HG03521 (cell line): ENCODE measurements around the gene CSNK2A2.

Experiments used
- ATAC-seq: cut with Tn5 transposase; IDR thresholded peaks from one replicate; pipeline ENCODE4 v1.9.1; 2021; ENCODE audit warnings: mild to moderate bottlenecking, moderate library complexity; ENCODE audit not compliant: unreplicated experiment

The CSNK2A2 gene

DNA sequence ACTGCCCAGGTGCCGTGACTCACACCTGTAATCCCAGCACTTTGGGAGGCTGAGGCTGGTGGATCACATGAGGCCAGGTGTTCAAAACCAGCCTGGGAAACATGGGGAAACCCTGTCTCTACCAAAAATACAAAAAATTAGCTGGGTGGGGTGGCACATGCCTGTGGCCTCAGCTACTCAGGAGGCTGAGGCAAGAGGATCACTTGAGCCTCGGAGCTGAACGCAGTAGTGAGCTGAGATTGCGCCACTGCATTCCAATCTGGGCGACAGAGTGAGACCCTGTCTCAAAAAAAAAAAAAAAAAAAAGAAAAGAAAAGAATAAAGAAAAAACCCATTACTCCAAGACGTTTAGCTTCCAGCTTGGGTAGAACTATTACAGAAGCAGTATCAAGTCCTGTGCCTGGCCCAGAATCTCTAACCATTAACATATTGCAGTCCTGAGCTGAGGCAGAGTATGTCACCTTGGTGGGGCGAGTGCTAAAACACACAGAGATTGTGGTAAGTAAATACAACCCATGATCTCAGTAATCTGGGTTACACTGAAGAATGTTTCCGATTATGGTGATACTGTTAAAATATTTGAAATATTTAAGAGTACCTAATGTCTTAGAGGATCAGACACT, 45.5 kb downstream of the CSNK2A2 start:
- ATAC-seq, result no peak

DNA sequence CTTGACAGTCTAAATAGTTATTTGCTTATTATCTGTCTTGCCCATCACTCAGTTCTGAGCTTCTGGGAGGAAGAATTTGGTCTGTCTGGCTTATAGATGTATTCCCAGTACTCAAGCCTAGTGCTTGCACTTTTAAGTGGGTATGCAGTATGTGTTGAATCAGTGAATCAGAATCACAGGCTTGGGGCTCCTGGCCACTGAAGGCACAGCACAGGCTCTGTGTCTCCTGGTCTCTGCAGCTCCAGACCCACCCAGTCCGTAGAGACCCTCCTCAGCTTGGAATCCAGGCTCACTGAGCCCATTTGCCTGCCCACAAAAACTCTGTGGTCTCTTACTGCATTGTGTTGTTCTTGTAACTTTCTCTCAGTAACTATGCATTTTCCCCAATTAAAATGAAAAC, 49.4 kb downstream of the CSNK2A2 start:
- no peak for ATAC-seq

DNA sequence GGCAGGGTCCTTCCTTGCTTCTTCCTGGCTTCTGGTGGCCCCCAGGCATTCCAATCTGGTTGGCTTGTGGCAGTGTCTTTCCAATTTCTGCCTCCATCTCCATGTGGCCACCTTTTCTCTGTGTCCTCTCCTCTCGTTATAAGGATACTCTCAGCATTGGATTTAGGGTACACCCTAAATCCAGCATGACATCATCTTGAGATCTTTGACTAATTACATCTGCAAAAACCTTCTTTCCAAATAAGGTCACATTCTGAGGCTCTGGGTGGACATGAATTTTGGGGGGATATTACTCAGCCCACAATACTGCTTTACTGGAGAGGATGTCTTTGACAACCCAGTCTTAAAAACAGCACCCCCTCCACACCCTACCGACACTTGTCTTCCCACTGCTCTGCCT, 49.8 kb downstream of the CSNK2A2 start:
- ATAC-seq, result no peak

DNA sequence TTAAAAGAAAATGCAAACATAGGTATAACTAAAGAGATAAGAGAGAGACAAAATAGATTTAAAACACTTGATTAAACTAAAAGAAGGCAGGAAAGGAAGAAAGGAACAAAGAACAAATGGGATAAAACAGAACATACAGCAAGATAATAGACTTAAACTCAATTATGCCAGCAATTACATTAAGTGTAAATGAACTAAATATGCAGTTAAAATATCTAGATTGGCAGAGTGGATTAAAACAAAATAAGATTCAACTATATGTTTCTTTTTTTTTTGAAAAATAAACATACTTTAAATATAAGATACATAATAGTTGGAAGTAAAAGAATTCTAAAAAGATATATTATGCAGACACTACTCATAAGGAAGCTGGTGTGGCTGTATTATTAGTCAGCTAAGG, 59.1 kb downstream of the CSNK2A2 start:
- ATAC-seq, result no peak

DNA sequence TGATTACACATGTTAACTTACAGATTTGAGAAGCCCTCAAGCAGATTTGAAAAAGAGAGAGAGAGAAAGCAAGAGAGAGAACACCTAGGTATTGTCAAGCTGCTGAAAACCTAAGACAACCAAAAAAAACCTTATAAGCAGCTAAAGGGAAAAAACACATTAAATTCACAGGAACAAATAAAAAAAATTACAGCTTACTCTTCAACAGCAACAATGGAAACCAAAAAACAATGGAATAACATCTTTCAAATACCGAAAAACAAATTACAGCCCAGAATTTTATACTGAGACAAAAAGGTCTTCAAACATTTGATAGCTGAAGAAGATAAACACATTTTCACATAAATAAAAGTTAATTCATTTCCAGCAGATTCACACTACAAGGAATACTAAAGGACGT, 60.3 kb downstream of the CSNK2A2 start:
- ATAC-seq, result no peak

DNA sequence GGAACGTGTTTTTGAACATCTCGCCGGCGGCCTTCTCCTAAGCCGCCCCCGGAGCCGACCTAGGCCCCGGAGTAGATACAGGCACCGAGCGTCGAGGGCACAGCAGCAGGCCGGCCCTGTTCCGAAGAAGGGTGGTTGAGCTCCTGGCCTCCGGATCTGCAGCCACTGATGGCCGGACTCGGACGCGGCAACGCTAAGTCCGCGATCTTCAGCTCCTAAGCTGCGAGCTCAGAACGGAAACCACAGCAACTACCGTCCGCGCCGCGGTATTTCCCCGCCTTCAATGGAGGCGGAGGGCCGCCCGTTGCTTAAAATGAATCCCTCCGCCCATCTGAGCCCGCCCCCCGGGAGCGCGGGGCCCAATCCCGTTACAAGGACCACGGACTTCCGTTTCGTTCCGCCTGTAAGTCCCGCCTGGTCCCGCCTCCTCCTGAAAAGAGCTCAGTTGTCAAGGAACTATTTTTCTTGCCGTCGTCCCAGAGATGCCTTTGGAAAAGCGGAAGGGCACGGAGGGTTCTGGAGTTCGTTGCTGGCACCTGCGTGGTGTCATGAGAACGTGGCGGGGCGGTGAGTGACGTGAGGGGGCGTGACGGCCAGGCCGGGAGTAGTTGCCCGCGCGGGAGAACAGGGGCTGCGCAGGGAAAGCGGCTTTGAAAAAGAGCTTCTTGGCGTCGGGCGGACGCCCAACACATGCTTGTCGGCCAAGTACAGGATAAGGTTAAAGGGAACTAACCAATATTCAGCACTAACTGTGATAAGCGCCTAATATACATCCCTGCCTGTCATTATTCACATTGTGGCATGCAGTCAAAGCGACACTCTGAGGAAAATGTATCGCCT, 68.6 kb downstream of the CSNK2A2 start, which contains the start of gene CFAP20:
CFAP20 (minus strand) TSS at position 285 of the 840 bp plus-strand sequence; CDS start at position 19, 266 bp downstream.
- ATAC-seq, result peak; percentile 81

DNA sequence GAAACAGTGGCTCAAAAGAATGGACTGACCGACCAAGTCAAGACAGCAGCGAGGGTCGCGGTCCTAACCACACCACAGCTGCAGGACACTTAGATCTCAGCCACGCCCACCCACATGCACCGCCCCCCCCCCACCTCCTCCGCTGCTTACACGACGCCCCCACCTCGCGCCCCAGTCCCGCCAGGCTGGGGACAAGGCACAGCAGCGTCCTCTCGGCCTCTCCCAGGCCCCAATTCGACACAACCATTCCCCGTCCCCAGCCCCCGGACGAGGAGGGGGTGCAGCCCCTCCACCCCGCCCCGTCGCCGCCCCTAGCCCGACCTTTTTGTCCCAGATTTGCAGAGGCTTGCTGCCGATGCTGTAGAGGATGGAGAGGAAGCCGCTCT, 69.2 kb downstream of the CSNK2A2 start:
- peak; percentile 6 for ATAC-seq

DNA sequence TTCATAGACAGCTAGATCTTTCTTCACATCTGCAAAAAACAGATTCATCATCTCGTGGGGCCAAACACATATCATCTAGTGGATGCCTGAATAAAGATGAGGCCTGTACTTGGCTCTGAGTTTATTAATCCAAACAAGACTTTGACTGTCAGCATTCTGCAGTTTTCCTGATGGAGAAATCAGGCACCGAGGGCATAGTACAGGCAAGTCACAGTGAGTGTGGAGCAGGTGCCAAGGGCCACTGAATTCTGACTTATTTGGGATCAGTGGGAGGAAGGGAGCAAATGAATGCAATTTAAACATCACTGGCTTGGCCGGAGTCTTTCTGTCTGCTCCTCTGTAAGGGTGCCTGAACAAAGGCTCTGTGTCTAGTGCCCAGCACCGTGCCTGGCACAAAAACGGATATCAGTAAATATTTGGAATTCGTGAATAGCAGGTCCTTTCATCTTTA, 69.7 kb downstream of the CSNK2A2 start:
- ATAC-seq, result no peak

DNA sequence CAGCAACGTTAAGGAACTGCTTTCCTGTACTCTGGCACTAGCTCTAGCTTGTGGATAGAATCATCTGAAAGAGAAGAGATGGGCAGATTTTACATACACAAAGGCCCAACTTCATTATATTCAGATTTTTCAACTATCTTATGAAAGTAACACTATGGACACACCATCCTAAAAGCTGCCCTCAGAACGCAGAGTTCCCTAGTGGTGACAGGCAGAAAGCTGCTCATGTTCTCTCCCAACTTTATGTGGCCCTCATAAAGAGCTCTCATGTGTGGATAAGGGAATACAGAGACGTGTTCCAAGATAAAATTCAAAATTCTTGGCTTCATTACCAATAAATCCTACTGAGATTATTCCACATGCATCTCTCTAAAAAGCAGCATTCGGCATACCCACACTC, 70.3 kb downstream of the CSNK2A2 start:
- ATAC-seq, result no peak

DNA sequence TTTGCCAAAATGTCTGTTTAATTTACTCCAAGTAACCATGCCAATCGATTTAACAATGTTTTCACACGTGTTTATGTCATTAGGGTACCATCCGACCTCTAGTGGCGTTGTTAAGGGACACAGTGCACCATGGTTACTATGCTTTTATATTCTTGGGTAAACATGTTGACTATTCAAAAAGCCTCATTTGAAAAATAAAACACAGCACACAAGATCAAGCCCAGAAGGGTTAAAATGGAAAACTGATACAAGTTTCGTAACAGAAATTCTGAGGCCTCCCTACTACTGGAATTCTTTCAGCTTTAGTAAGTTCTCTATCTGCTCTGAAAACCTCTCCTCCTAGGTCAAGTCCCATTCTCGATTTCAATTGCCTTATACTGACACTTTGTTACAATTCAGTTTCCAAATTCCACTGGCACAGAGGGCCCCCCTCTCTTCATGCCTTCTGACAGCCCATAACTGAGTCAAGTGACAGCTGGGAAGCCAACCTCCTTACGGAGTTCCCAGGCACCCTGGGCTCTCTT, 70.8 kb downstream of the CSNK2A2 start:
- ATAC-seq, result peak; percentile 29

DNA sequence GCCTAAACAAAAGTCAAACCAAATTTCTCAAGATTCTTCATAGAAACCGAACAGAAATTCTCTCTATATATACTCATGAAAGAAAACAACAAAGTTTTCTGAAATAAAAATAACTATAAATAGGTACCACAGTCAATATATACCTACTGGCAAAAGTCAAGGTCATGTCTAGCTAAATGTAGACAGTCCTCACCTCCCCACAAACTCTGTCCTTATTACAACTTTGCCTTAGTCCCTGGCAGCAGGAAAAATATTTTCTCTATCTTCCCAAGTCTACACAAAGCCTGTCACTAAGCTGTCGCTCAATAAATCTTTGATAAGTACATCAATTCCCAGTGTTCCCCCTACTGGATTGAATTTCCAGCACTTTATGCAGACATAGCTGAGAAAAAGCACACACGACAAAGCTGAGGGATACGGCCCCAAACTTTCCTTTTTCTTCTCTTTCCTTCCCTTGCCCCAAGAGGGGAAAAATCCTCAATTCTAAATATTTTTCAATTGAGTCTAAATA, 71.4 kb downstream of the CSNK2A2 start:
- ATAC-seq, result no peak

DNA sequence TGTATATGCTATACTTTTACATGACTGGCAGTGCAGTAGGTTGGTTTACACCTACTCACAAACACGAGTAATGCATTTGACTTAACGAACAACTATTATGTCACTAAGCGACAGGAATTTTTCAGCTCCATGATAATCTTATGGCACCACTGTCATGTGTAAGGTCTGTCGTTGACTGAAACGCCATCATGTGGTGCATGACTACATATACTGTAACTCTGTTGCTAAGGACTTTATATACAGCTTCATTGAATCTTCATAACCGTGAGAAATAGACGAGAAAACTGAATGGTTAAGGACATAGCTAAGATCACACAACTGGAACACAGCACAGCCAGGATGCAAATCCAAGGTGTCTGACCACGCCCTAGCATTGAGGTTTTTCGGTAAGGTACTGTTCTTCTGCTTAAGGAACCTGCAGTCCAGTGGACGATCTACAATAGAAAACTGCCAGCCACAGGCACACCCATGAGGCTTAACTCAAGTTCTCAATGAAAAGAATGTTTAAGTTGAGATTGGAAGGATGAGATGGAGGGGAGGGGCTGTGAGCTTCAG, 72.0 kb downstream of the CSNK2A2 start:
- no peak for ATAC-seq

DNA sequence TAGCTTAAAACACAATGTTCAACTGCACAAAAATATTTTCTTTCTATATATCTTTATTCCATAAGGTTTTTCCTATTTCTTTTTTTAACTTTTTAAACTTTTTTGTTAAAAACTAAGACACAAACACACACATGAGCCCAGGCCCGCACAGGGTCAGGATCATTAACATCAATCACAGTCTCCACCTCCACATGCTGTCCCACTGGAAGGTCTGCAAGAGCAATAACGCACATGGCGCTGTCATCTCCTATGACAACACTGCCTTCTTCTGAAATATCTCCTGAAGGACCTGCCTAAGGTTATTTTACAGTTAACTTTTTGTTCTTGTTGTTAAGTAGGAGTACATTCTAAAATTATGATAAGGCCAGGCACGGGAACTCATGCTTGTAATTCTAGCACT, 72.9 kb downstream of the CSNK2A2 start:
- no peak for ATAC-seq

DNA sequence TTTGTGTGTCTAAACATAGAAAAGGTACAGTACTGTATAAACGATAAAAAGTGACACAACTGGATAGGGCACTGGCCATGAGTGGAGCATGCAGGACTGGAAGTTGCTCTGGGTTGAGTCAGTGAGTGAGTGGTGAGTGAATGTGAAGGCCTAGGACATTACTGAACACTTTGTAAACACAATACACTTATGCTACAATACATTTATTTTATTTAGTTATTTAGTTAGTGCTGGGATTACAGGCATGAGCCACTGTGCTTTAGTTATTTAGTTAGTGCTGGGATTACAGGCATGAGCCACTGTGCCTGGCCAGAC, 73.3 kb downstream of the CSNK2A2 start:
- no peak for ATAC-seq

DNA sequence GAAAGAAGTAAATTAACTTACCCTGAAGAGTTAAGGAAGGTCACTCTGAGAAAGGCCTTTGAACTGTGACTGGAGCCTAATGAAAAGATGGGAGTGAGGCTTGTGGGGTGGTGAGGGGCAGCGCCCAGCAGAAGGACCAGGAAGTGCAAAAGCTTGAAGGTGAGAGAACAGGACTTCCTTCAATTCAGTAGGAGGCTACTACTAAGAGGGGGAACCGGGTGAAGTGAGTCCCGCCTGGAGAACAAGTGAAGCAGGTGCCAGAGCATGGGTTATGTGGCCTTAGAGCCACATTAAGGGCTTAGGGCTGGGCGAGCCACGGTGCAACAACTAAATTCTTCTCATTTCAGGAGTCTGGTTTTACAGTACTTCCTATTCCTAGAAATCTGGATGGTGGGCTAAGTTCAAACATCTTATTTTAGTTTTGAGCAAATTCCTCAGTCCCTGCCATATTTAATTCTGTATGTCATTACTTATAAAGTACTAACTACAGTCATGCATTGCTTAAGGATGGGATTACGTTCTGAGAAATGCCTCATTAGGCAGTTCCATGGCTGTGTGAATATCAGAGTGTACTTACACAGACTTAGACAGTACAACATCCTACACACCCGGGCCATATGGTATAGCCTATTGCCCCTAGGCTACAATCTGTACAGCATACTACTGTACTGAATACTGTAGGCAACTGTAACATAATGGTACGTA, 73.9 kb downstream of the CSNK2A2 start:
- ATAC-seq, result no peak

DNA sequence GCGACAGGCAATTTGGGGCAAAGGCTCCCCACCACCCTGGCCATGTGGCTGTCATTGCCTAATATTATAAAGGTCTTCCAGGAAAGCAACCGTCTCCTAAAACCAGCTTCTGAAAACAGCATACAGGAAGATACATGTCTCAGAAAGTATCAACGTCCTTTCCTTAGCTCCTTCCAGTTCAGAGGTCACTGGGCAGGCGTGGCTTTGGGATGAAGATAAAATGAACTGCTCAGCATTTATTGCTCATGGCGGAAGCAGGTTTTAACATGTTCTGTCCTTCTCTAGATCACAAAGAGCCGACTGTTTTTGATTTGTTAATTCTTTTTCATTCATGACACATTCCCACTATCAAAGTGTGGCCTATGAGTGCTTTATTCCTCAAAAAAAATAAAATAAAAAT, 76.8 kb downstream of the CSNK2A2 start:
- ATAC-seq, result no peak

DNA sequence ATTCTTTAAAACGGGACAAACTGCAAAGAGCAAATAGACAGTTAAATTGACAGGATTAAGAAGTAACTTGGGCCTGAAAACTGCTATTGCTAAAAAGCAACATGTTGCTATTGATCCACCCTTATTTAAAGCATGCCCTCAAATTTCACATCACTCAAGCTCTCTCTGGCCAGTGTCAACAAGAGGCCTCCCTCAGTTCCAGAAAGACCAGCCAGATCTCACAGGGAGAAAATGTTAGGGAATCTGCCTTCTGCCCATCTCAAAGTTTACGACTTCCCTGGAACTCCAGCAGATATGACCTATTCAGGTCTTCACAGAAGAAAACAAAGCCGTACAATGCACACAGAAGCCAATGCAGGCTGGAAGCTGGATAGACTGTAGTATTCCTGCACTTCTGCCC, 77.7 kb downstream of the CSNK2A2 start:
- no peak for ATAC-seq

DNA sequence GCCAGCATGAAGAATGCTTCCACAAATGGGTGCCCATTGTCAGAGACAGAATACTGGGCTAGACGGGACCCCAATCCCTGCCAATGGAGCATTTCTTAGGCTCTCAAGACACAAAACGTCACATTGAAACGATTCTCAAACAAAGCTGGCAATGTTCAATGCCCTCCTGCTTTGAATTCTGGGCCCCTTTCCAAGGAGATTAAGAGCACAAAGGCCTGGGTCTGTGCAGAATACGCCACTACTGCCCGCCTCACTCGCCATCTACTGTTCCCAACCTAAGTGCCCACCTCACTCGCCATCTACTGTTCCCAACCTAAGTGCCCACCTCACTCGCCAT, 78.4 kb downstream of the CSNK2A2 start:
- ATAC-seq, result no peak

DNA sequence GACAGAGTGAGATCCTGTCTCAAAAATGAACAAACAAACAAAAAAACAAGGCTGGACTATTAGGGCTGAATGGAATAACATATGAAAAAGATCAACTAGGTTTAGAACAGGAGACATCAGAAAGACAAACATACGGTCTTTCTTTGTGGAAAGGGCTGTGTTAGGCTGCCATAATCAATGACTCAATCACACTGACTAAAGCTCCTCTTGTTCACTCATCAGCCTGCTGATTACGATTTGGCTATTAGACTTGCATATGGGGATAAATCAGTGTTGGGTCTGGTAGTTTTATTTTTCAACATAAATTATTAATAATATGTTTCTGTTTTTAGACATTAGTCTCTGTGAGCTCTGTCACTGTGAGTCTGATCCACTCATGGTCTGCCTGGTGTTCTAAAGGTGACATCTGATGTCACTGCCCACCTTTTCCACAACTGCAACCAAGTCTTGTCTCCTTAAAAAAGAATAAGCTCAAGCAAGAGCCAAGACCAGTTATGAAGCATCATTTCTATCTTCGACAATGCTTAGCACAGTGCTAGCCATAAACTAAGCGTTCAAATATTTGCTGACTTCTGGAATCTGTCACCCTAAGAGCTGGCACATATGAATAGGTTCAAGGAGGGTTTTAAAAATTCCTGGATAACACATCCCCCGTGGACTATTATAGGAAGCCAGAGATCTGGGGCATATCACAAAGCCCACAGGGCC, 79.0 kb downstream of the CSNK2A2 start:
- no peak for ATAC-seq

DNA sequence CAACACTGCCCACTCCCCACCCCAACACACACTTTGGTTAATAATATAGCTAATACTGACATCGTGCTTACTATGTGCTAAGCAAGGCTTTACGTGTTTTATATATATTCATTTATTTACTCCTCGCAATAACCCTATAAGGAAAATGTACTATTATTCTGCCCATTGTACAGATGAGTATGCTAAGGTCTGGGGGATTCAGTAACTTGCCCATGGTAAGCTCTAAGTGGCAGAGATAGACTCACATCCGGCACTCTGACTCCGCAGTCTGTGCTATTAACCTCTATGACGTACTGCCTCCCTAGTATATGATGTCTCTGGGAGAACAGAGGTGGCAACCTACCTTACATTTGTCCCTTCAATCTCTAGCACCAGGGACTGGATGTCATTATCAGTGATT, 81.4 kb downstream of the CSNK2A2 start:
- ATAC-seq, result no peak

DNA sequence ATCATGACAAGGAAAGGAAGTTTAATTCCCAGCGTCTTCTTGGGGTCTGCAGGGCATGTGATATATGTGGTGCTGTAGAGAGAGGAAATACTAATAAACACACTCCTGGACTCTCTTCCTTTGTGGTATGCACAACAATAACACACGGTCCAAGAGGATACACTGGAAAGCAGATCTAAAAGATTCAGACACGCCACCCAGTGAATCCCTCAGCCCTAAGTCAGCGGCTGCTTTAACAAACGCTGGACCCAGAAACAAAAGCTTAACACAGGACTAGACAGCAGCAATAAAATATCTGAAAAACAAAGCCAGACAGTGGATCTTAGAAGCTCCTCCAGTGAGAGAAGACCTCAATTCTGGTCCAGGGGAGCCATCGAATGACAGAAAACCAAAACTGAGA, 81.8 kb downstream of the CSNK2A2 start:
- no peak for ATAC-seq
